Measurements from ENCODE around the gene LHPP.
A peak's percentile ranks its signal among the peaks of the same experiment; 100 is the strongest.

GRCh38 chr10:124632064-124632531 is 170.5 kb downstream of the LHPP start:
- TF ChIP-seq POLR2A (IDR thresholded peaks at IDR 0.05) (no peak), CTCF (IDR thresholded peaks at IDR 0.05) (peak in 5 of 7 experiments; percentile 40 to 73 (median 52)), POLR2AphosphoS5 (IDR thresholded peaks at IDR 0.05) (peak in 1 of 3 donors; percentile 71)
